K562 (cell line): Measurements from ENCODE around the gene ZFAND3. TPM values are rescaled to one million over a fixed set of nuclear protein-coding genes. Genes with fewer than 3 reads are reported as not detected.
"Not testable (repeated sequence)": the region's sequence is repeated elsewhere in the genome, so short reads cannot be mapped to it uniquely, and the experiment has no call there.

Source experiments
- ATAC-seq: fragments of 200-7000 bp; cut with Tn5 transposase; 3 replicates; pipeline ENCODE4 v1.9.1; 2020; ENCODE audit warnings: moderate library complexity
- BruUV-seq: library from RNA; stranded (reverse); fragments of 400-500 nt; replicated peaks from 2 replicates; lab custom pipeline; 2021; lab: Mats Ljungman, UMichigan
- CTCF ChIA-PET: fragments of 300-600 bp; formaldehyde crosslinking; extraction: SDS; loops from one replicate; lab custom pipeline; 2021; ENCODE audit warnings: low intra/inter-chr PET ratio; lab: Yijun Ruan, JAX
- POLR2A ChIA-PET: fragments of 300-600, 350-650 bp; sonication (Branson Sonifier 250); formaldehyde crosslinking; extraction: SDS; loops from one replicate; lab custom pipeline; 2021; ENCODE audit warnings: antibody characterized with exemption, inconsistent platforms; lab: Yijun Ruan, JAX
- DNase-seq, 4 experiments: peaks; one replicate each; pipeline versions ENCODE4 v3.0.0 to v3.0.0-alpha.2; 2011 to 2018; ENCODE audit warnings: low spot score in 3 of 4, mixed read lengths in 3 of 4; ENCODE audit errors: extremely low read depth in 1 of 4
- FAIRE-seq: peaks from 2 replicates; lab custom pipeline; 2011; peaks lifted over from hg19 to GRCh38; lab: Jason Lieb, UNC
- H2AFZ ChIP-seq: 2 replicates; pipeline ENCODE4 v1.6.0; 2011; ENCODE audit warnings: low read depth, low read length, control low read depth, inconsistent platforms
- H3K27ac ChIP-seq: fragments of 200-600 bp; 3 replicates; pipeline ENCODE4 v1.8.0; 2011; ENCODE audit warnings: low read depth, mild to moderate bottlenecking, control low read depth, inconsistent platforms, low read length, moderate library complexity, mixed read lengths; ENCODE audit errors: extremely low read depth
- H3K27me3 ChIP-seq, 2 experiments: fragments of 300-600 bp in 1 of 2; 2 replicates in 1 of 2; 3 replicates in 1 of 2; pipeline versions ENCODE4 v1.6.0 to v1.8.0; 2011; ENCODE audit warnings: inconsistent platforms in 2 of 2, low read length in 2 of 2, mild to moderate bottlenecking in 1 of 2, mixed read lengths in 1 of 2, moderate library complexity in 1 of 2; ENCODE audit not compliant: control insufficient read depth in 2 of 2, insufficient read depth in 2 of 2
- H3K36me3 ChIP-seq: fragments of 300-600 bp; 3 replicates; pipeline ENCODE4 v1.8.0; 2011; ENCODE audit warnings: mild to moderate bottlenecking, low read length, inconsistent platforms; ENCODE audit not compliant: control insufficient read depth, insufficient read depth
- H3K4me1 ChIP-seq, 2 experiments: fragments of 200-600 bp in 1 of 2; replicated peaks in 1 of 2; 2 replicates in 1 of 2; 3 replicates in 1 of 2; pipeline versions ENCODE4 v1.5.1 to v1.8.0; 2011; ENCODE audit warnings: inconsistent platforms in 2 of 2, low read length in 2 of 2, mild to moderate bottlenecking in 1 of 2, mixed read lengths in 1 of 2, moderate library complexity in 1 of 2; ENCODE audit not compliant: control insufficient read depth in 2 of 2, insufficient read depth in 2 of 2
- H3K4me2 ChIP-seq: 2 replicates; pipeline ENCODE4 v1.6.1; 2011; ENCODE audit warnings: low read length, control low read depth, inconsistent platforms, mixed read lengths; ENCODE audit not compliant: insufficient read depth
- H3K4me3 ChIP-seq: fragments of 200-600 bp; sonication (generic), shearing (Covaris generic); 2 replicates; pipeline ENCODE4 v1.5.1; 2016; ENCODE audit warnings: control low read depth, inconsistent platforms
- H3K79me2 ChIP-seq: fragments of 200-600 bp; 3 replicates; pipeline ENCODE4 v1.8.0; 2011; ENCODE audit warnings: low read length, inconsistent platforms; ENCODE audit not compliant: control insufficient read depth, insufficient read depth
- H3K9ac ChIP-seq, 2 experiments: 2 replicates each; pipeline versions ENCODE4 v1.6.0 to v1.6.1; 2011; ENCODE audit warnings: low read depth in 2 of 2, low read length in 2 of 2, control low read depth in 1 of 2, inconsistent platforms in 1 of 2, mild to moderate bottlenecking in 1 of 2, mixed read lengths in 1 of 2; ENCODE audit not compliant: insufficient read depth in 1 of 2
- H3K9me1 ChIP-seq: one replicate; pipeline ENCODE4 v1.6.0; 2011; ENCODE audit warnings: inconsistent platforms, mild to moderate bottlenecking, low read length, moderate library complexity; ENCODE audit not compliant: control insufficient read depth, insufficient read depth
- H3K9me3 ChIP-seq: replicated peaks from 2 replicates; pipeline ENCODE4 v1.5.1; 2011; ENCODE audit warnings: low read depth, low read length, inconsistent platforms; ENCODE audit not compliant: control insufficient read depth, insufficient read depth
- H4K20me1 ChIP-seq: replicated peaks from 2 replicates; pipeline ENCODE4 v1.6.1; 2011; ENCODE audit warnings: low read length, inconsistent platforms, mixed read lengths; ENCODE audit not compliant: control insufficient read depth, insufficient read depth
- BCLAF1 ChIP-seq, 2 experiments: fragments of 450-650 bp in 1 of 2; IDR thresholded peaks; 2 replicates each; pipeline ENCODE4 v1.6.1; 2011 to 2017; ENCODE audit warnings: low read depth in 2 of 2, antibody characterized with exemption in 1 of 2, borderline replicate concordance in 1 of 2, low read length in 1 of 2, mild to moderate bottlenecking in 1 of 2, mixed read lengths in 1 of 2; ENCODE audit not compliant: control insufficient read depth in 1 of 2
- SMARCA5 ChIP-seq: fragments of 450-650 bp; IDR thresholded peaks from 2 replicates; pipeline ENCODE4 v1.6.1; 2016
- WGBS: fragments of 100-300 bp; shearing (Covaris generic); methylation state at CpG from one replicate; pipeline ENCODE4 v1.1.6; 2016; ENCODE audit warnings: low coverage, mixed read lengths; ENCODE audit not compliant: insufficient coverage; ENCODE audit errors: missing lambda C conversion rate; 5-methylcytosine and 5-hydroxymethylcytosine counted together
- in situ Hi-C: fragments of 300-500 bp; cut with MboI; formaldehyde crosslinking; loops from 4 replicates; pipeline ENCODE4 v1.15.0; 2018; ENCODE audit warnings: inconsistent platforms, mixed read lengths
- intact Hi-C: fragments of 100-400 bp; cut with micrococcal nuclease; formaldehyde crosslinking; loops from 2 replicates; pipeline ENCODE4 v1.14.2; 2022
- polyA plus RNA-seq, 8 experiments: library from polyadenylated mRNA; depleted of rRNA in 4 of 8; stranded (reverse) in 5 of 8; unstranded in 3 of 8; fragments of >200 nt; fragmentation: Nextera tagmentation in 2 of 8; fragmentation: Illumina TruSeq in 1 of 8; extraction: Ambion mirVana in 2 of 8; extraction: Trizol in 1 of 8; gene quantifications; 2 replicates each; pipeline versions ENCODE4 v1.2.1 to v1.2.3, GENCODE V29; 2011 to 2014; ENCODE audit warnings: inconsistent platforms in 1 of 8, missing spikeins in 1 of 8
- total RNA-seq, 7 experiments: library from RNA; depleted of rRNA in 6 of 7; stranded (reverse); fragments of >200 nt in 6 of 7; fragmentation: Illumina TruSeq in 2 of 7; extraction: Trizol in 2 of 7; gene quantifications; 2 replicates each; pipeline versions ENCODE4 v1.2.1 to v1.2.3, GENCODE V29; 2011 to 2021; ENCODE audit warnings: low replicate concordance in 1 of 7

Gene ZFAND3
- total and polyA plus RNA-seq, 9 of the 15 experiments (the other 6 are each of a cell fraction or from before 2014, with no cell fraction given): 0.81 to 26.6 (median 11.8) TPM

- intact Hi-C loops (no loop called here), in situ Hi-C loops (no loop called here)
- TF ChIP-seq BCLAF1 (IDR thresholded peaks at IDR 0.05; ENCODE audit: borderline replicate concordance in 1 of 2, control insufficient read depth in 1 of 2, low read depth in 2 of 2, low read length in 1 of 2) (no peak), SMARCA5 (no peak)
- Histone ChIP-seq H3K27me3 (no peaks in the 10 kb centered on the region), H2AFZ (no peak overlapping the region), H3K4me2 (no peak overlapping the region), H3K27ac (no peak overlapping the region), H3K36me3 (no peaks in the 10 kb centered on the region), H3K4me1 (no peaks in the 10 kb centered on the region), H4K20me1 (peaks cover 6% of the 10 kb centered on the region; the same call in 1 of the 2 replicates), H3K9ac (no peak overlapping the region), H3K79me2 (peaks cover 5% of the 10 kb centered on the region; the same call in 1 of the 3 replicates), H3K9me3 (no peaks in the 10 kb centered on the region), H3K9me1 (no peaks in the 10 kb centered on the region), H3K4me3 (no peak overlapping the region)
- BruUV-seq: no TSS peak
- CTCF ChIA-PET: no interaction called here
- DNase-seq (no peak), FAIRE-seq (no peak), ATAC-seq (no peak)
- WGBS: 44% methylated on average over 2 of the region's 2 CpGs
- POLR2A ChIA-PET: no interaction called here
Measured at GRCh38 chr6:37992749-37993148, 173.2 kb downstream of the ZFAND3 start.

GRCh38 chr6:37993194-37993593 is 173.7 kb downstream of the ZFAND3 start:
- H3K4me3 ChIP-seq, in situ Hi-C loops, POLR2A ChIA-PET, DNase-seq, BruUV-seq, H3K27ac ChIP-seq, H3K9me1 ChIP-seq, H4K20me1 ChIP-seq, CTCF ChIA-PET, ATAC-seq, H3K79me2 ChIP-seq, H3K27me3 ChIP-seq, H3K36me3 ChIP-seq, H3K9me3 ChIP-seq, H3K4me1 ChIP-seq, H3K4me2 ChIP-seq, H3K9ac ChIP-seq, FAIRE-seq, intact Hi-C loops, H2AFZ ChIP-seq: not testable (repeated sequence)
- 91% methylated on average over 7 of the region's 7 CpGs for WGBS
